Measurements from ENCODE around the gene POLG.

The POLG gene

DNA sequence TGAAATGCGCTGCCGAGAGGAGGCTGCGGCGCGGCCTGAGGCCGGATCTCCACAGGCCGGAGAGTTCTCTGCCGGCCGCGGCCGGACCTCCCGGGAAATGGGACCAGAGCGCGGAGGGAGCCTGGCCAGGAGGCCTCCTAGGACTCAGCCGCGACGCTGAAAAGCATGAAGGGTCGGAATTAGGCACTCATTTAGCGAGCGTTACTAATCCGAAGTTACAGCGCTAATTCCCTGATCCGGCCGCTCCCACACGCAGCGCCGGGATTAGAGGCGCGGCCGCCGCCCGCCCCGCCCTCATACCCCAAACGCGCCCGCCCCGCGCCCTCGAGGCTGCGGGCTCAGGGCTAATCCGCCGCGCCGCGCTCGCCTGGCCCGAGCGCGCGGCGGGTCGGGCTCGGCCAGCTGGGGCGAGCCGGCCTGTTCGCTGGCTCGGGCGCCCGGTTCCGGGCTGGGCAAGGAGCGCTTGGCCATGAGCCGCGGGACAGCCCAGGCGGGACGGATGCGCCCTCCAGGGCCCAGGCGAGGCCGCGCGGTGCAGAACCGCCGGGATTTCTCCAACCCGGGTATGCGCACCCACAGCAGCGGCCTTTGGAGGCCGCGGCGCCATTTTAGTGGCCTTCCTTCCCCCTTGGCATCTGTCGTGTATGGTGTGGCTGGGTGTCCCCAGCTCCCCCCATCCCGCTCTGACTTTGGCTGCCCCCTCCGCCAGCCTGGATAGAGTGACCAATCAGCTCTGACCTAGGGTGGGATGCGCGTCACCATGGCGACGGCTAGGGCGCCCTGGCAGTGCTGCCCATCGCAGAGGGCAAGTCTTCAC, 36.8 kb upstream of the POLG start:
- Histone ChIP-seq H3K9me3 (no peaks in the 10 kb centered on the region), H3K4me3 (peak overlapping the region; percentile 21 to 39), H3K27ac (no peak overlapping the region), H3K27me3 (peaks cover 12 to 96% of the 10 kb centered on the region in 2 donors), H3K36me3 (no peaks in the 10 kb centered on the region), H3K4me1 (peaks cover 0 to 27% (median 15%) of the 10 kb centered on the region in 4 donors)
- TF ChIP-seq, protein P1, sequence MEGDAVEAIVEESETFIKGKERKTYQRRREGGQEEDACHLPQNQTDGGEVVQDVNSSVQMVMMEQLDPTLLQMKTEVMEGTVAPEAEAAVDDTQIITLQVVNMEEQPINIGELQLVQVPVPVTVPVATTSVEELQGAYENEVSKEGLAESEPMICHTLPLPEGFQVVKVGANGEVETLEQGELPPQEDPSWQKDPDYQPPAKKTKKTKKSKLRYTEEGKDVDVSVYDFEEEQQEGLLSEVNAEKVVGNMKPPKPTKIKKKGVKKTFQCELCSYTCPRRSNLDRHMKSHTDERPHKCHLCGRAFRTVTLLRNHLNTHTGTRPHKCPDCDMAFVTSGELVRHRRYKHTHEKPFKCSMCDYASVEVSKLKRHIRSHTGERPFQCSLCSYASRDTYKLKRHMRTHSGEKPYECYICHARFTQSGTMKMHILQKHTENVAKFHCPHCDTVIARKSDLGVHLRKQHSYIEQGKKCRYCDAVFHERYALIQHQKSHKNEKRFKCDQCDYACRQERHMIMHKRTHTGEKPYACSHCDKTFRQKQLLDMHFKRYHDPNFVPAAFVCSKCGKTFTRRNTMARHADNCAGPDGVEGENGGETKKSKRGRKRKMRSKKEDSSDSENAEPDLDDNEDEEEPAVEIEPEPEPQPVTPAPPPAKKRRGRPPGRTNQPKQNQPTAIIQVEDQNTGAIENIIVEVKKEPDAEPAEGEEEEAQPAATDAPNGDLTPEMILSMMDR (IDR thresholded peaks at IDR 0.05), result no peak
- intact Hi-C loops (cut with DNase I; ENCODE audit: low total_unique reads), result no loop called here
- DNase-seq, result no peak

DNA sequence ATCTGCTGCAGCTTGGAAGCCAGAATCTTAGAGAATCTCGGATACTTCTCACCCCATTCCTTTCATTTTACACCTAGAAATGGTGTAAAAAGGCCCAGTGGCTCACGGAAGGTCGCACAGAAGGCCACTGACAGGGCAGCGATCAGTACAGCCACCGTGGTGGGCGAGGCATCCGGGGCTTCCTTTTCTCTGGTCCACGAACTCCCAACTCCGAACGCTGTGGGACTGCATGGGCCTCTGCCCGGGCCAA, 36.3 kb upstream of the POLG start:
- TF ChIP-seq, protein P1 (IDR thresholded peaks at IDR 0.05), result no peak
- intact Hi-C loops (cut with DNase I; ENCODE audit: low total_unique reads), result no loop called here
- DNase-seq, result no peak
- Histone ChIP-seq H3K4me1 (peaks cover 0 to 27% (median 15%) of the 10 kb centered on the region in 4 donors), H3K27ac (no peak overlapping the region), H3K9me3 (no peaks in the 10 kb centered on the region), H3K27me3 (peaks cover 12 to 98% of the 10 kb centered on the region in 2 donors), H3K4me3 (peak overlapping the region; percentile 21 to 39), H3K36me3 (no peaks in the 10 kb centered on the region)

DNA sequence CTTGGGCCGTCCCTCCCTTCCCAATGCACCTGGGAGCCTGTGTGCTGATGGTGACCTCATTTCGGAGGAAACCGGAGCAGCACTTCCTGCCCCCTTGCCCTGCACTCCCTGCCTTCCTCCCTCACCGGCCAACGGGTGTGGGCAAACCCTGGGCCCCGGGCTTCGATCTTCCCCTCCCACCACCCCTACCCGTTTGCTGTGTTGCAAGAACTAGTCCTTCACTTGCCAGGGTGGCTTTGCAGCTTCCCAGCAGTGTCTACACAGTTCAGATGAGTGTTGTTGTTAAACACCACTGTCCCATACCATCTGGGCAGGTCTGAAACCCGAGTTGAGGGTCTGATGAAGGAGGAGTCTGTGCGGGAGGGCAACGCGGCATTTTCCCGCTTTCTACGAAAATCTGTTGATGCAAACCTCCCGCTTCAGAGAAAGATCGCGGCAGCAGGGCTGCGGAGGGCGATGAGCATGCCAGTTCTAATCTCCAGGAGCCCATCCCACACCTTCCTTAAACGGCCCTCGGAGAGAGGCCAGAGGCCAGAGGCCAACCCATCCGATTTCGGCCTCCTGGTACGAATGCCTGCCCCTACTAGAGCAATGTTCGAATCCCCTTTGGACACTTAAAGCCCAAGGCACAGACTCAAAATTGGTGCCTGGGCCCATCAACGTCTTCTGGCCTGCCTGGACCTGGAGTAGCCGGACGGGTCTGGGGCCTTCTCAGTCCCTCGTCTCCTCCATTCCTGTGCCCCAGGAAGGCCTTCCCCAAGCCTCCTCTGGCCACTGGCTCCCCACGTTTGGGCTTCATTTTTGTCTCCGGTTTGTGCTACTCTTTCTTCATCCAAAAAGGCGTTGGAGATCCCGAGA, 35.7 kb upstream of the POLG start:
- Histone ChIP-seq H3K27ac (no peak overlapping the region), H3K9me3 (no peaks in the 10 kb centered on the region), H3K27me3 (peaks cover 12 to 98% of the 10 kb centered on the region in 2 donors), H3K4me3 (peak overlapping the region in 1 of 2 donors; percentile 39), H3K4me1 (peaks cover 0 to 27% (median 15%) of the 10 kb centered on the region in 4 donors), H3K36me3 (no peaks in the 10 kb centered on the region)
- TF ChIP-seq, protein P1 (IDR thresholded peaks at IDR 0.05), result no peak
- DNase-seq, result no peak
- intact Hi-C loops (cut with DNase I; ENCODE audit: low total_unique reads), result no loop called here

DNA sequence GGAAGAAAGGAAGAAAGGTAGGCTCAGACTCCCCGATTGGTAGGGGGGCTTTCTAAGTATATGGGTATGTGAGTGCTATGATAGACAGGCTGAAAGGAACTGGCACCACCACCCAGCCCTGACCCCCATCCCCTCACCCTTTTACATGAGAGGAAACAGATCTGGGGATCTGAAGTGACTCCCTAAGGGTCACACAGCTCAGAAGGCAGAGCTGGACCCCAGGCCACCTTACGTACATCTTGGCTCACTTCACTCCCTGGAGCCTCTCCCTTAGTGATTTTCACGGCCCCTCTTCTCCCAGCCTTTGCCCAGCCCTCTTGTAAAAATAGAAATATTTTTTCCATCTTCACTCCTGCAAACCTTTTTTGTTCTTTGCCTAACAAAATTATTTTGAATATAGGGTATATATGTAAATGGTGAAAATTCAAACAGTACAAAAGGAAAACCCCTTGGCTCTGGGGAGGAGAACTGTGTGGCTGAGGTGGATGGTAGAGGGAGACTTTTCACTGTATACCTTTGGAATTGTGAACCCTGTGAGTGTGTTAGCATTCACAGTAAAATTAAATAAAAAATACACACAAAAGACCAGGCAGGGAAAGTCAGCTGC, 34.8 kb upstream of the POLG start:
- H3K9me3 ChIP-seq, result no peaks in the 10 kb centered on the region

DNA sequence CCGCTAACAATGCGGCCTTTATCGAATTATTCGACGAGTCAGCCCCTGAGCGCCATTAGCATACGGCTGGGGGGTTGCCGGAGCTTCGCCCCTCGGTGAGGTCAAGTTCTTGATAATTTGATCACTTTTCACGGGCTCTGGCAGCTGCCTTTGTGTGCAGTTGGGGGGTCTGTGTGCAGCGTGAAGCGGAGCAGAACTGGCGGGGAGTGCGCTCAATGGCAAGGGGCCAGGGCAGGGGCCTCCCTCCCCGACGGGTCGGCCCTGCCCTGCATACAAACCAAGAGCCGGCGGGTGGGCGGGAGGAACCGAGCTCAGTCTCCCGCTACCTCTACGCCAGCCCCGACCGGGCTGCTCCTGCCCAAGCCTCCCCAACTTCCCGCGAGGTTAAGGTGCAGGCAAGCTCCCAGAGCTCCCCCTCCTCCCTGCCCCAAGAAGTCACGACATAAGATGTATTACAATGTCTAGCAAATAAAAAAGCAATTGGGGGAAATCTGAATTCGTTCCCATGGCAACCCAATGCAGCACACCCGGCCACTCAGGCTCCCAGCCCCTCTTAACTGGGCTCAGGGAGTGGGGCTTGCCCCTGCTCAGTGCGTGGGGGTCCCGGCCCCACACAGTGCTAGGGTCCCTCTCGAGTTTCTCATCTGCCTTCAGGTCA, 34.1 kb upstream of the POLG start:
- H3K27ac ChIP-seq, result no peak overlapping the region
- DNase-seq, result no peak

More for the DNA sequence above, 34.8 kb upstream of the POLG start:
- Histone ChIP-seq H3K4me1 (peaks cover 0 to 27% (median 15%) of the 10 kb centered on the region in 4 donors), H3K36me3 (no peaks in the 10 kb centered on the region), H3K4me3 (no peak overlapping the region), H3K27me3 (peaks cover 12 to 98% of the 10 kb centered on the region in 2 donors), H3K27ac (no peak overlapping the region)
- no peak for DNase-seq
- intact Hi-C loops (cut with DNase I; ENCODE audit: low total_unique reads), result no loop called here
- TF ChIP-seq, protein P1 (IDR thresholded peaks at IDR 0.05), result no peak

More for the DNA sequence above, 34.1 kb upstream of the POLG start:
- peaks cover 12 to 98% of the 10 kb centered on the region in 2 donors for H3K27me3 ChIP-seq
- intact Hi-C loops (cut with DNase I; ENCODE audit: low total_unique reads), result no loop called here
- no peaks in the 10 kb centered on the region for H3K36me3 ChIP-seq
- TF ChIP-seq, protein P1 (IDR thresholded peaks at IDR 0.05), result no peak
- H3K9me3 ChIP-seq, result no peaks in the 10 kb centered on the region
- no peak overlapping the region for H3K4me3 ChIP-seq
- peaks cover 0 to 27% (median 15%) of the 10 kb centered on the region in 4 donors for H3K4me1 ChIP-seq

All from tibial artery (tissue), 4 donors.